Measurements from ENCODE around the gene BEND5.

DNA sequence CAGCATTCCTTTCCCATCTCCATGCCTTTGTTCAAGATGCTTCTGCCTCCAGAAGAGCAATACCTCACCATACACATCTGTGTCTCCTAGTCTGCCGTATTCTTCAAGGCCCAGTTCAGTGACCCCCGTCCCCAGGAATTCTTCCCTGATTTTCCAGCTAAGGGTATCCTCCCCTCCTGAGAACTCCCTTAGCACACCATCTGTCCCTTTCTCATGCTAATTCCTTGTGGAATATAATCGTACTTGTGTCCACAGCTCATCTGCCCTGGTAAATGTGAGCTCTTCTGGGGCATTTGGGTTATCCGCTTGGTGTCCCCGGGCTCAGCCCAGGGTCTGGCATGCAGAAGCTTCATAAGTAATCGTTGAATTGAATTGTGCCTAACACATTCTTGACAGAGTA, 40.9 kb downstream of the BEND5 start:
- TF ChIP-seq GATA3 (IDR thresholded peaks at IDR 0.05; ENCODE audit: low read depth, low read length) (no peak), GATA2 (IDR thresholded peaks at IDR 0.05; ENCODE audit: low read depth, low read length) (no peak)
